HFF-Myc (cell line): ENCODE results near the gene BRSK2.

Experiments used
- DNase-seq: peaks from one replicate; pipeline ENCODE4 v3.0.0-alpha.2; 2011; ENCODE audit warnings: low read depth; ENCODE audit errors: extremely low read depth
- H3K4me3 ChIP-seq: replicated peaks from 2 replicates; pipeline ENCODE4 v1.5.1; 2011; ENCODE audit warnings: low read depth, mild to moderate bottlenecking, control low read depth, low read length
- CTCF ChIP-seq: IDR thresholded peaks from 2 replicates; pipeline ENCODE4 v1.5.1; 2012; ENCODE audit warnings: mild to moderate bottlenecking, low read depth, low read length, control low read depth; ENCODE audit errors: missing control alignments

BRSK2 gene

GRCh38 chr11:1445741-1446445 is 56.2 kb downstream of the BRSK2 start:
- no peak overlapping the region for H3K4me3 ChIP-seq
- no peak for DNase-seq
- no peak for TF ChIP-seq CTCF

GRCh38 chr11:1446623-1447022 is 56.9 kb downstream of the BRSK2 start:
- no peak for DNase-seq
- no peak overlapping the region for H3K4me3 ChIP-seq
- TF ChIP-seq CTCF, result no peak

GRCh38 chr11:1447845-1448825 is 58.4 kb downstream of the BRSK2 start:
- TF ChIP-seq CTCF, result no peak
- no peak overlapping the region for H3K4me3 ChIP-seq
- DNase-seq, result no peak

GRCh38 chr11:1448882-1449281 is 59.1 kb downstream of the BRSK2 start:
- no peak for DNase-seq
- TF ChIP-seq CTCF, result no peak
- no peak overlapping the region for H3K4me3 ChIP-seq

GRCh38 chr11:1449490-1450243 is 59.9 kb downstream of the BRSK2 start:
- no peak for TF ChIP-seq CTCF
- no peak for DNase-seq
- no peak overlapping the region for H3K4me3 ChIP-seq

GRCh38 chr11:1450344-1450875 is 60.7 kb downstream of the BRSK2 start:
- no peak overlapping the region for H3K4me3 ChIP-seq
- TF ChIP-seq CTCF, result no peak
- DNase-seq, result no peak
